H9 (cell line): Measurements from ENCODE around the gene TRPM3. TPM values are rescaled to one million over a fixed set of nuclear protein-coding genes. Genes with fewer than 3 reads are reported as not detected.

Source experiments
- DNase-seq: peaks from one replicate; pipeline ENCODE4 v3.0.0-alpha.2; 2017
- H2AFZ ChIP-seq: one replicate; pipeline ENCODE4 v1.6.1; 2013; ENCODE audit warnings: mild to moderate bottlenecking, low read length, control low read depth, moderate library complexity
- H2AK5ac ChIP-seq: 2 replicates; pipeline ENCODE4 v1.6.1; 2013; ENCODE audit warnings: low read length, control low read depth, mixed read lengths; ENCODE audit not compliant: insufficient read length
- H2BK120ac ChIP-seq: one replicate; pipeline ENCODE4 v1.6.1; 2013; ENCODE audit warnings: low read depth, mild to moderate bottlenecking, low read length, control low read depth, inconsistent platforms; ENCODE audit not compliant: poor library complexity, severe bottlenecking
- H2BK12ac ChIP-seq: 2 replicates; pipeline ENCODE4 v1.6.1; 2013; ENCODE audit warnings: low read length, control low read depth, mixed read lengths, low read depth; ENCODE audit not compliant: insufficient read length
- H2BK15ac ChIP-seq: 2 replicates; pipeline ENCODE4 v1.6.1; 2013; ENCODE audit warnings: low read depth, low read length, control low read depth
- H2BK20ac ChIP-seq: one replicate; pipeline ENCODE4 v1.6.1; 2013; ENCODE audit warnings: low read depth, mild to moderate bottlenecking, low read length, control low read depth, inconsistent platforms; ENCODE audit not compliant: poor library complexity, severe bottlenecking
- H2BK5ac ChIP-seq: 2 replicates; pipeline ENCODE4 v1.6.1; 2013; ENCODE audit warnings: low read length, control low read depth, mixed read lengths; ENCODE audit not compliant: insufficient read length
- H3K14ac ChIP-seq: 2 replicates; pipeline ENCODE4 v1.6.1; 2013; ENCODE audit warnings: low read length, control low read depth; ENCODE audit not compliant: insufficient read depth
- H3K18ac ChIP-seq: 2 replicates; pipeline ENCODE4 v1.6.1; 2013; ENCODE audit warnings: low read depth, mild to moderate bottlenecking, mixed read lengths, low read length, control low read depth; ENCODE audit not compliant: insufficient read length
- H3K23ac ChIP-seq: 2 replicates; pipeline ENCODE4 v1.6.1; 2013; ENCODE audit warnings: low read length, control low read depth, mixed read lengths, low read depth; ENCODE audit not compliant: insufficient read length
- H3K23me2 ChIP-seq: 2 replicates; pipeline ENCODE4 v1.6.1; 2013; ENCODE audit warnings: low read depth, mild to moderate bottlenecking, mixed read lengths, low read length, control low read depth; ENCODE audit not compliant: insufficient read length, poor library complexity, severe bottlenecking
- H3K27ac ChIP-seq: 2 replicates; pipeline ENCODE4 v1.5.1; 2013; ENCODE audit warnings: low read length, control low read depth, mixed read lengths, low read depth; ENCODE audit not compliant: insufficient read length
- H3K27me3 ChIP-seq: 2 replicates; pipeline ENCODE4 v1.6.1; 2013; ENCODE audit warnings: low read length, control low read depth, inconsistent platforms; ENCODE audit not compliant: insufficient read depth
- H3K4ac ChIP-seq: 2 replicates; pipeline ENCODE4 v1.6.1; 2013; ENCODE audit warnings: low read depth, mild to moderate bottlenecking, control low read depth, inconsistent platforms, low read length, moderate library complexity
- H3K4me1 ChIP-seq: 2 replicates; pipeline ENCODE4 v1.6.1; 2013; ENCODE audit warnings: low read length, control low read depth, inconsistent platforms; ENCODE audit not compliant: insufficient read depth
- H3K4me2 ChIP-seq: 2 replicates; pipeline ENCODE4 v1.6.1; 2013; ENCODE audit warnings: low read length, control low read depth, mixed read lengths; ENCODE audit not compliant: insufficient read length, insufficient read depth
- H3K56ac ChIP-seq: 2 replicates; pipeline ENCODE4 v1.6.1; 2013; ENCODE audit warnings: low read depth, mild to moderate bottlenecking, mixed read lengths, low read length, control low read depth; ENCODE audit not compliant: insufficient read length
- H3K79me1 ChIP-seq: 2 replicates; pipeline ENCODE4 v1.6.1; 2013; ENCODE audit warnings: low read depth, mild to moderate bottlenecking, moderate library complexity, low read length, control low read depth, inconsistent platforms; ENCODE audit not compliant: insufficient read depth, poor library complexity, severe bottlenecking
- H3K79me2 ChIP-seq: 2 replicates; pipeline ENCODE4 v1.6.1; 2013; ENCODE audit warnings: low read length, control low read depth, inconsistent platforms; ENCODE audit not compliant: insufficient read depth
- H3K9ac ChIP-seq: 2 replicates; pipeline ENCODE4 v1.6.1; 2013; ENCODE audit warnings: low read length, control low read depth, mixed read lengths; ENCODE audit not compliant: insufficient read length; ENCODE audit errors: extremely low read depth
- H3K9me3 ChIP-seq: one replicate; pipeline ENCODE4 v1.6.1; 2013; ENCODE audit warnings: low read depth, low read length, inconsistent platforms; ENCODE audit not compliant: control insufficient read depth
- H3T11ph ChIP-seq: one replicate; pipeline ENCODE4 v1.6.1; 2013; ENCODE audit warnings: mild to moderate bottlenecking, low read length, control low read depth, inconsistent platforms
- H4K20me1 ChIP-seq: one replicate; pipeline ENCODE4 v1.6.1; 2013; ENCODE audit not compliant: control insufficient read depth, insufficient read length, insufficient read depth
- H4K5ac ChIP-seq: 2 replicates; pipeline ENCODE4 v1.6.1; 2013; ENCODE audit warnings: low read depth, mild to moderate bottlenecking, mixed read lengths, low read length, control low read depth; ENCODE audit not compliant: insufficient read length
- H4K8ac ChIP-seq: replicated peaks from 2 replicates; pipeline ENCODE4 v1.6.1; 2013; ENCODE audit warnings: low read length, control low read depth, mixed read lengths, low read depth; ENCODE audit not compliant: insufficient read length
- H4K91ac ChIP-seq: 2 replicates; pipeline ENCODE4 v1.6.1; 2013; ENCODE audit warnings: low read depth, mild to moderate bottlenecking, moderate library complexity, mixed read lengths, low read length, control low read depth; ENCODE audit not compliant: insufficient read length
- H3K27ac Mint-ChIP-seq, 3 experiments: 2 replicates in 2 of 3; 3 replicates in 1 of 3; pipeline ENCODE4 v1.8.0; 2020 to 2021; ENCODE audit warnings: mixed read lengths in 3 of 3, mild to moderate bottlenecking in 1 of 3, moderate library complexity in 1 of 3
- H3K27me3 Mint-ChIP-seq: 2 replicates; pipeline ENCODE4 v1.8.0; 2021; ENCODE audit warnings: low read depth, mild to moderate bottlenecking, moderate library complexity, mixed read lengths
- H3K36me3 Mint-ChIP-seq, 3 experiments: 2 replicates in 2 of 3; 3 replicates in 1 of 3; pipeline ENCODE4 v1.8.0; 2020 to 2021; ENCODE audit warnings: low read depth in 3 of 3, mixed read lengths in 3 of 3; ENCODE audit not compliant: insufficient read depth in 1 of 3
- H3K4me1 Mint-ChIP-seq, 2 experiments: 2 replicates each; pipeline ENCODE4 v1.8.0; 2020; ENCODE audit warnings: mixed read lengths in 2 of 2
- H3K4me3 Mint-ChIP-seq, 2 experiments: 2 replicates in 1 of 2; 3 replicates in 1 of 2; pipeline ENCODE4 v1.8.0; 2020 to 2021; ENCODE audit warnings: mild to moderate bottlenecking in 2 of 2, mixed read lengths in 2 of 2, moderate library complexity in 1 of 2
- H3K9me3 Mint-ChIP-seq, 2 experiments: 2 replicates in 1 of 2; 3 replicates in 1 of 2; pipeline ENCODE4 v1.8.0; 2020; ENCODE audit warnings: mild to moderate bottlenecking in 2 of 2, mixed read lengths in 2 of 2, moderate library complexity in 1 of 2
- WGBS: extraction: QIAGEN DNeasy Blood & Tissue Kit; methylation state at CpG from one replicate; pipeline ENCODE4 v1.1.7; 2013; ENCODE audit warnings: missing lambda C conversion rate, low lambda C conversion rate, mixed read lengths; ENCODE audit not compliant: insufficient read length; ENCODE audit errors: extremely low coverage; 5-methylcytosine and 5-hydroxymethylcytosine counted together
- total RNA-seq: library from RNA; stranded (reverse); gene quantifications from 2 replicates; pipeline ENCODE4 v1.2.1, GENCODE V29; 2021
- TF ChIP-seq, protein P1 (sequence below): fragments of 200-600 bp; sonication (generic); conservative IDR thresholded peaks from 3 replicates; pipeline ENCODE4 v1.8.0; 2021; ENCODE audit warnings: antibody characterized with exemption, mild to moderate bottlenecking

Gene TRPM3
- total RNA-seq, 1 experiment from 2014 or later = 10.3 TPM

- Histone ChIP-seq H2AK5ac (no peak overlapping the region), H2BK12ac (no peak overlapping the region), H4K5ac (no peak overlapping the region), H2BK120ac (no peak overlapping the region), H3T11ph (no peak overlapping the region), H4K20me1 (no peaks in the 10 kb centered on the region), H3K4ac (no peak overlapping the region), H2AFZ (no peak overlapping the region), H2BK5ac (no peak overlapping the region), H3K4me2 (no peak overlapping the region), H2BK15ac (no peak overlapping the region), H3K56ac (no peak overlapping the region), H4K8ac (no peak overlapping the region), H3K4me1 (no peaks in the 10 kb centered on the region; the same call in 1 of the 2 replicates), H3K14ac (no peak overlapping the region), H3K79me2 (no peaks in the 10 kb centered on the region), H3K18ac (no peak overlapping the region), H3K27ac (no peak overlapping the region), H3K79me1 (no peaks in the 10 kb centered on the region), H4K91ac (no peak overlapping the region), H3K23ac (no peak overlapping the region), H2BK20ac (no peak overlapping the region), H3K9me3 (no peaks in the 10 kb centered on the region), H3K27me3 (no peaks in the 10 kb centered on the region), H3K9ac (no peak overlapping the region), H3K23me2 (no peaks in the 10 kb centered on the region)
- H3K4me3 Mint-ChIP-seq = no peak overlapping the region
- no peaks in the 10 kb centered on the region for H3K9me3 Mint-ChIP-seq
- WGBS = no CpG with 5 or more reads among the region's 2 CpGs
- H3K27ac Mint-ChIP-seq = no peak overlapping the region
- DNase-seq = no peak
- H3K36me3 Mint-ChIP-seq = peaks cover 0 to 4% (median 0%) of the 10 kb centered on the region in 3 experiments; a peak in 2 of 7 replicates
- peaks cover 6 to 8% of the 10 kb centered on the region in 2 experiments; a peak in 3 of 4 replicates for H3K4me1 Mint-ChIP-seq
- no peaks in the 10 kb centered on the region for H3K27me3 Mint-ChIP-seq
- TF ChIP-seq, protein P1, sequence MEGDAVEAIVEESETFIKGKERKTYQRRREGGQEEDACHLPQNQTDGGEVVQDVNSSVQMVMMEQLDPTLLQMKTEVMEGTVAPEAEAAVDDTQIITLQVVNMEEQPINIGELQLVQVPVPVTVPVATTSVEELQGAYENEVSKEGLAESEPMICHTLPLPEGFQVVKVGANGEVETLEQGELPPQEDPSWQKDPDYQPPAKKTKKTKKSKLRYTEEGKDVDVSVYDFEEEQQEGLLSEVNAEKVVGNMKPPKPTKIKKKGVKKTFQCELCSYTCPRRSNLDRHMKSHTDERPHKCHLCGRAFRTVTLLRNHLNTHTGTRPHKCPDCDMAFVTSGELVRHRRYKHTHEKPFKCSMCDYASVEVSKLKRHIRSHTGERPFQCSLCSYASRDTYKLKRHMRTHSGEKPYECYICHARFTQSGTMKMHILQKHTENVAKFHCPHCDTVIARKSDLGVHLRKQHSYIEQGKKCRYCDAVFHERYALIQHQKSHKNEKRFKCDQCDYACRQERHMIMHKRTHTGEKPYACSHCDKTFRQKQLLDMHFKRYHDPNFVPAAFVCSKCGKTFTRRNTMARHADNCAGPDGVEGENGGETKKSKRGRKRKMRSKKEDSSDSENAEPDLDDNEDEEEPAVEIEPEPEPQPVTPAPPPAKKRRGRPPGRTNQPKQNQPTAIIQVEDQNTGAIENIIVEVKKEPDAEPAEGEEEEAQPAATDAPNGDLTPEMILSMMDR = no peak
Observed at GRCh38 chr9:70865471-70865870, 255.9 kb downstream of the TRPM3 start.
